ENCODE results near the gene FAM216B. TPM values are rescaled to one million over a fixed set of nuclear protein-coding genes. Genes with fewer than 3 reads are reported as not detected.
"Not testable (repeated sequence)": the region's sequence is repeated elsewhere in the genome, so short reads cannot be mapped to it uniquely, and the experiment has no call there.

FAM216B gene
- total and polyA plus RNA-seq, 8 donors = 0.41 to 17.5 (median 9.3) TPM

GRCh38 chr13:42766016-42766415, 15.4 kb upstream of the FAM216B start:
- Histone ChIP-seq H3K27ac (no peak overlapping the region), H3K36me3 (no peaks in the 10 kb centered on the region), H3K9me3 (no peaks in the 10 kb centered on the region), H3K4me1 (no peaks in the 10 kb centered on the region), H3K4me3 (no peak overlapping the region), H3K27me3 (no peaks in the 10 kb centered on the region)
- intact Hi-C loops (cut with DNase I) = no loop called here
- no peak for ATAC-seq
- DNase-seq = no peak
- TF ChIP-seq CTCF (IDR thresholded peaks at IDR 0.05) = no peak

GRCh38 chr13:42769650-42770049, 11.7 kb upstream of the FAM216B start:
- no peak overlapping the region for H3K27ac ChIP-seq
- intact Hi-C loops (cut with DNase I) = no loop called here
- H3K27me3 ChIP-seq = no peaks in the 10 kb centered on the region
- no peaks in the 10 kb centered on the region for H3K36me3 ChIP-seq
- no peak for TF ChIP-seq CTCF (IDR thresholded peaks at IDR 0.05)
- no peaks in the 10 kb centered on the region for H3K4me1 ChIP-seq
- DNase-seq = no peak
- no peak overlapping the region for H3K4me3 ChIP-seq
- no peaks in the 10 kb centered on the region for H3K9me3 ChIP-seq
- no peak for ATAC-seq

- H3K4me3 ChIP-seq; H3K36me3 ChIP-seq; DNase-seq; H3K4me1 ChIP-seq; H3K9me3 ChIP-seq; H3K27me3 ChIP-seq; intact Hi-C loops (cut with DNase I); H3K27ac ChIP-seq: not testable (repeated sequence)
- ATAC-seq = peak; percentile 58
Measured at GRCh38 chr13:42776558-42776957, 4.8 kb upstream of the FAM216B start.

GRCh38 chr13:42777467-42777866, 3.9 kb upstream of the FAM216B start:
- no peak for ATAC-seq
- H3K36me3 ChIP-seq = no peaks in the 10 kb centered on the region
- intact Hi-C loops (cut with DNase I) = no loop called here
- DNase-seq = no peak
- no peak overlapping the region for H3K4me3 ChIP-seq
- no peak overlapping the region for H3K27ac ChIP-seq
- H3K27me3 ChIP-seq = no peaks in the 10 kb centered on the region
- H3K4me1 ChIP-seq = no peaks in the 10 kb centered on the region
- TF ChIP-seq CTCF (IDR thresholded peaks at IDR 0.05) = no peak
- no peaks in the 10 kb centered on the region for H3K9me3 ChIP-seq

GRCh38 chr13:42780044-42780443, 1.3 kb upstream of the FAM216B start:
- intact Hi-C loops (cut with DNase I) = no loop called here
- Histone ChIP-seq H3K27ac (no peak overlapping the region), H3K4me3 (no peak overlapping the region)

More at GRCh38 chr13:42780044-42780443, 1.3 kb upstream of the FAM216B start:
- ATAC-seq (no peak), DNase-seq (no peak)
- no peaks in the 10 kb centered on the region for H3K4me1 ChIP-seq
- no peak for TF ChIP-seq CTCF (IDR thresholded peaks at IDR 0.05)
- H3K27me3 ChIP-seq = no peaks in the 10 kb centered on the region
- H3K36me3 ChIP-seq = no peaks in the 10 kb centered on the region
- H3K9me3 ChIP-seq = no peaks in the 10 kb centered on the region

All from left lung (tissue), 10 donors.